Erythroblast (primary cell): ENCODE data around the gene KIF6.

Experiments
- DNase-seq, 2 experiments: peaks; one replicate each; lab custom pipeline; 2025; lab: John Stamatoyannopoulos, UW
- GATA1 ChIP-seq: IDR thresholded peaks from 2 replicates; pipeline ENCODE4 v1.6.1; 2011; ENCODE audit warnings: low read depth, mild to moderate bottlenecking, control low read depth, low read length, moderate library complexity
- POLR2A ChIP-seq: IDR thresholded peaks from 2 replicates; pipeline ENCODE4 v1.6.1; 2011; ENCODE audit warnings: mild to moderate bottlenecking, low read length

Gene KIF6

GRCh38 chr6:39430871-39431523, 294.2 kb downstream of the KIF6 start:
- DNase-seq: no peak
- TF ChIP-seq GATA1 (no peak), POLR2A (no peak)

GRCh38 chr6:39430446-39430845, 294.8 kb downstream of the KIF6 start:
- DNase-seq: no peak
- no peak for TF ChIP-seq POLR2A
- no peak for TF ChIP-seq GATA1

- TF ChIP-seq POLR2A: no peak
- TF ChIP-seq GATA1: no peak
- DNase-seq: no peak
Measured at GRCh38 chr6:39428816-39429215, 296.4 kb downstream of the KIF6 start.

- DNase-seq: no peak
- TF ChIP-seq GATA1 (no peak), POLR2A (no peak)
Measured at GRCh38 chr6:39428152-39428551, 297.1 kb downstream of the KIF6 start.

GRCh38 chr6:39426073-39426456, 299.1 kb downstream of the KIF6 start:
- DNase-seq: no peak

GRCh38 chr6:39425346-39426072, 299.7 kb downstream of the KIF6 start:
- no peak for DNase-seq
- TF ChIP-seq GATA1: no peak
- no peak for TF ChIP-seq POLR2A

More at GRCh38 chr6:39426073-39426456, 299.1 kb downstream of the KIF6 start:
- TF ChIP-seq POLR2A (no peak), GATA1 (no peak)

- no peak for DNase-seq
- TF ChIP-seq GATA1 (no peak), POLR2A (no peak)
Measured at GRCh38 chr6:39424831-39425230, 300.4 kb downstream of the KIF6 start.

- TF ChIP-seq GATA1 (no peak), POLR2A (no peak)
- no peak for DNase-seq
Measured at GRCh38 chr6:39422238-39422637, 303.0 kb downstream of the KIF6 start.

- TF ChIP-seq GATA1 (no peak), POLR2A (no peak)
- no peak for DNase-seq
Measured at GRCh38 chr6:39421383-39422225, 303.6 kb downstream of the KIF6 start.

GRCh38 chr6:39420300-39421265, 304.6 kb downstream of the KIF6 start:
- no peak for TF ChIP-seq POLR2A
- no peak for TF ChIP-seq GATA1
- no peak for DNase-seq

GRCh38 chr6:39419607-39420006, 305.6 kb downstream of the KIF6 start:
- no peak for TF ChIP-seq POLR2A
- TF ChIP-seq GATA1: no peak
- DNase-seq: no peak

GRCh38 chr6:39417440-39417839, 307.8 kb downstream of the KIF6 start:
- TF ChIP-seq GATA1: no peak
- TF ChIP-seq POLR2A: no peak
- DNase-seq: no peak

GRCh38 chr6:39416728-39417127, 308.5 kb downstream of the KIF6 start:
- no peak for TF ChIP-seq GATA1
- TF ChIP-seq POLR2A: no peak
- DNase-seq: no peak
